ENCODE data around the gene PCDH8.

The PCDH8 gene

DNA sequence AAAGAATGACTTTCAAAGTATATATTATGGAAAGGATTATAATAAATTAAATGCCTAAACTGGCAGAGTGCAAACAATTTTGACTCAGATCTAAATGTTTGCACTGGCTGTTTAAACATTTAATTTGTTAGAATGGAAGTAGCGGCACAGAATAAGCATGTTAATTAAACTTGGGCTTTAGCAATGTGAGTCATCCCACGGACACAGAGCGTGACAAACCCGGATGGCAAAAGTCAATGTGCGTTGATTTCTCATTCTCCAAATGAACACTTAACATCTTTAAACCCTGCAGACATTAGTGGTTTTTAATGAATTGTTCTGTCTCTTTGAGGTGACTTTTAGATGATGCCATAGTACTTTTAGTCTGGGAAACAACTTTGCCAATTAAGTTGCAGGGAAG is 38.4 kb downstream of the PCDH8 start:
- no peak for DNase-seq

DNA sequence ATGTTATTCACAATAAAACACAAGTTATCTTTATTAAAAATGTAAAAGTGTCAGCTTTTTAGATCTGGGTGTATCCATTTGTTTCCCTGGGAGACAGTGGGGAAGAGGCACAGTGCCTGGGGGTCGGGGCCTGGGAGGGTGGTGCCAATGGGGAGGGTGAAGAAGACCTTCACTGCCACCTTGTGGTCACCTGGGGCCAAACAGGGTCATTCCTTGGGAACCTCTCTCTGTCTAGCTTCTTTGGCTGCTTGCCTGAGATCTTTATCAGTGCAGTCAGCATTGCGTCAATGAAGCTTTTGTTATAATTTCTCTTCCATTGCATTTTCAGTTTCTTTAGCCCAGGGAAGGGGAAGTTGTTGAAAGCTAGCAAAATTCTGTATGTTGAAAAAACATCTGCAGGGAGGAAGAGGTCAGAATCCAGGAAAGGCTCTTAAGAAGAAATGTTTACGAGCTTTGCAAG is 39.1 kb downstream of the PCDH8 start:
- DNase-seq = peak; percentile 38

DNA sequence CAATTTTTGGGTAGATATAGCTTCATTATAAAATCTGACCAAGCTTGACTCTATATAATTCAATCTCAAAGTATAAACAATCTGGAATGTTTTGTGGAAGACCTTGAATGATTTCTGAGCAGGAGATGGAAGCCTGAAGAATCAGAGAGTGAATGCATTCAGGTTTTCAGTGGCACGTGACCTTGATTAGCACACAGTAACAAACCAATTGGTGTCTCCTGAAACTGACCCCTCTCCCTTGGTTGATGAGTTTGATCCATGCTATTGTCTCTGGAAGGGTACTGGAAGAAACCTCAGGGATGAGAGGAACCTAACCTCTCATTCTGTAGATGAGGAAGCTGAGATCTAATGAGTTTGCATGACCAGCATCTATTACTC is 39.6 kb downstream of the PCDH8 start:
- DNase-seq = no peak

DNA sequence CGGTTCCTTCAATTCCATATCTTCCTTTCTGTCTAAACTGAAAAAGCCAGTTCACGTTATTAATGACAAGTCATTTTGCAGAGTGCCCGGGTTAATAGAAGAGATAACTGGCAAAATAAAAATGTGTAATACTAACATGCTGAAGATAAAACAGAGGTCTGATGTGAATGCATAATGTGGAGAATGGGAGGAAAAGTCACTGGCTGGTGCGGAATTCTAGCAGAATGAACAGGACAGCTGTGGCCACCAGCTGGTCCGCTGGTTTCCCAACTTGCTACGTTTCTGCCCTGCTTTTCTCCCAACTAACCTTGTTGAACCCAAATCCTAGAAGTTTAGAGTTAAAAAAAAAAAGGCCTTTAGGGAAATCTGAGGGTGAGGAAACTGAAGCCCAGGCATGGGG is 42.4 kb downstream of the PCDH8 start:
- no peak for DNase-seq

DNA sequence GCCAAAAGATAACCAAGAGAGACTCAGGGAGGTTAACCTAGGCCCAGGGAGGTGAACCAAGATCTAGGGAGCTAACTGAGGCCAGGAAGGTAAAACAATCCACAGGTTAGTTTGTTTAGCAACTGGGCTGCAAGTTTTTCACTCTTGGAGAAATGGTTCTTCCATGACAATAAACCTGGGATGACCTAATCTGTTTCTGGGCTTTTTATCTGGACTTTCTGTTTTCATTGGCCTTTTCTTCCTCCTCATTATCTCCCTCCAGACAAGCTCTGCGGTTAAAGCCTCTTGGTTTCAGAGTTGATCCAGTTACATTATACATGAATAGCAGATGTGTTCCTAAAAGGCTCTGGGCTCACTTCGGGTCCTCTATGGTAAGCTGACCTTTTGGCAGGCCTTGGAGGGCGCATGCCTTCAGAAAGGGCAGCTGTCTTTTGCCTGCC is 44.2 kb downstream of the PCDH8 start:
- DNase-seq = no peak

DNA sequence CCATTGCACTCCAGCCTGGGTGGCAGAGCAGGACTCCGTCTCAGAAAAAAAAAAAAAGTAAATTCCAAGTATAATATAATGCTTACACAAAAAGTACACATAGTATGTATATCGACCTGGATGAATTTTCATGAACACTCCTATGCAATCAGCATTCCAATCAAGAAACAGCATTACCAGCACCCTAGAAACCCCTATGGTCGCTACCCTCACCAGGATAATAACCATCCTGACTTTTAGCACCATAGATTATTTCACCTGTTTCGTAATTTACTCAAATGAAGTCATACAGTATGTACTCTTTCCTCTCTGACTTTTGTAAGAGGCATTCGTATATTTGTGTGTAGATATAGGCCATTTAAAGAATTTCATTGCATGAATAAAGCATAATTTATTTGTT is 47.6 kb downstream of the PCDH8 start:
- DNase-seq = no peak

DNA sequence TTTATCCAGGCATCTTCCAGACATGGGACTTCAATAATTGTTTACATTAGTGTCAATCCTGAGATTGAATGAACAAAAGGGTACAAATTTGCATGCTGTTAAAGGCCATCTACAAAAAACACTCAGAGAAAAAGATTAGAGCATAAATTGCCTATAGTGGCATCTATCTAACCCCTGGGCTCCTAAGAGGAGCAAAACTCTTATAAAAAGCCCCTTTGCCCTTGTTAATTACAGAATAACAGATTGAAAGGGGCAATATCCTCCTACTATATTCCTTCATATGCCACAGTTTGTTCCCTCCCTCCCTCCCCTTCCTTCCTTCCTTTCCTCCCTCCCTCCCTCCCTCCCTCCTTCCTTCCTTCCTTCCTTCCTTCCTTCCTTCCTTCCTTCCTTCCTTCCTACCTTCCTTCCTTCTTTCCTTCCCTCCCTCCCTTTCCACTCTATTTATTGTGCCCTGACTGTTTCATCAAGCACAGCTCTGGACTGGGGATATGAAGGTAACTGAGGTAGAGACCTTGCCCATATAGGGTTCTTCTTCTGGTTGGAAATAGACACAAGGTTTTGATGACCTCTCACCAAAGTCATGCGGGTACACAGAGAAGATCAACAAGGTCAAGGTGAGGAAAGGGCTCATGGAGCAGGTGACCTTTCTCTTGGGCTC is 49.5 kb downstream of the PCDH8 start:
- DNase-seq = no peak

DNA sequence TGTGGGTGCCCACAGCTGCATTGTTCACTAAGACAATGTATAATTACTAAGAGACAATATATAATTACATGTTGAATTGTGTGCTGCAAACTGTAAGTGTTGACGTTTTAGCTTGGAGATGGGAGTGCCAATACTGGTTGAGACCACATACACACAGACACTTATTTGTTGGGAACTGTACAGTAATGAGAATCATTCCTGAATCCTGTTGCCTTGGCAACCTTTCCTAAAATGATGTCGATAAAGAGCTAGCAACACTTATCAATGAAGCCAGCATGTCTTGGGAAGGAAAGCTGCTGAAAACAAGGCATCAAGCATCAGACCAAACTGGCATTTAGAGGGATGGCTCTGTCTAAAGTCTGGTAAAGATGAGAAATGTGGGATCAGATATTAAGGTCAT is 51.3 kb downstream of the PCDH8 start:
- DNase-seq = no peak

DNA sequence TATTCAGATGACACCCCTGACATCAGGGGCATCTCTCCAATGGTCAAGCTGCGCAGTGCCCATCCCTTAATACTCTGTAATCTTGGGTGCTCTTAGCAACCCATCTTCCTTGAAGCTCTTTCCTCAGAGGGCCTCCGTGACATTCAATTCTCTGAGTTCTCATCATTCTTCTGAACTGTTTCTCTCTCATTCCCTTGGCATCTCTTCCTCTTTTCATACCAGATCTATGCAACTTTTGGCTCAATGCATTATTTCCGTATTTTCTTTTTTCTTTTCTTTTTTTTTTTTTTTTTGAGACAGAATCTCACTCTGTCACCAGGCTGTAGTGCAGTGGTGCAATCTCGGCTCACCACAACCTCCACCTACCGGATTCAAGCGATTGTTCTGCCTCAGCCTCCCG is 53.9 kb downstream of the PCDH8 start:
- no peak for DNase-seq

DNA sequence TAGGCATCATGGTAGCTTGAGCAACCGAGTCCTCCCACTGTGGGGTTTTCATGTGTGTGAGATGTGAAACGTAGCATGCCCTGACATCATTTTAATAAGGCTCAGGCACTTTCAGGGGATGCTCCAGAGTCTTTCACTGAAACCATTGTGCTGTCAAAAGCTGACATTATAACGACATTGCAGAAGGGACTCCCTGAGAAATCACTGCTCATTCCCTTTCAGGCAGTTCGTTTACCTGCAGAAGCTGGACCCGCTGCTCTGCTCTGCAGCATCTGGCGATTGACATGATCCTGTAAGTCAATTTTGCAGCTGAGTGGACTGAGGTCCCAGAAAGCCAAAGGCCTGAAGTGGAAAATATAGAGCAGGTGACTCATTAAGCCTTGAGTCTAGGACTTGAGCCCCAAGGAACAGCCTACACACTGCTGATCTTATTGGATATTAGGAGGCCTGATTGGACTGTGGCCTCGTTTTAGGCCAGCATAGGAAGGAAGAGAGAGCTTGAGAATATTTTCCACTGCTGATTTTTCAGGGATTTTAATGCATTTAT is 54.9 kb downstream of the PCDH8 start:
- DNase-seq = no peak
